ENCODE measurements around the gene SRPRB.

DNA sequence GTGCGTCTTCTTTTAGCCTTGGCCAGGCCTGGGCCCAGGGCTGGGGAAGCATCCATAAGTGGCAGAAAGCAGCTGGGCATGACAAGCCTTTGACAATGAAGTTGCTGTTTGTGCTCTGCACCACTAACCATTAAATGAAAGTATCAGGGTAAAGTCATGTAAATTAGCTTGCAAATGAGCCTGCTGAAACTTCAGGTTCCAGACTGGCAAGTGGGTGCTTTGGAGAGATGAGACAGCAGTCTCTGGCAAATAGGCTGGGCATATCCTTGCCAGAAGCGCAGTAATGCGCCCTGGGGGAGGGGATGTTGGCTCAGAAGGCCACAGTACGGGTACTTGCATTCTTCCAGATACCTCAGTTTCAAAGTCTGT lies 49.4 kb downstream of the SRPRB start:
- TF ChIP-seq EZH2 (IDR thresholded peaks at IDR 0.05) (no peak), EZH2phosphoT487 (IDR thresholded peaks at IDR 0.05) (no peak)
- TF ChIP-seq, protein P1, sequence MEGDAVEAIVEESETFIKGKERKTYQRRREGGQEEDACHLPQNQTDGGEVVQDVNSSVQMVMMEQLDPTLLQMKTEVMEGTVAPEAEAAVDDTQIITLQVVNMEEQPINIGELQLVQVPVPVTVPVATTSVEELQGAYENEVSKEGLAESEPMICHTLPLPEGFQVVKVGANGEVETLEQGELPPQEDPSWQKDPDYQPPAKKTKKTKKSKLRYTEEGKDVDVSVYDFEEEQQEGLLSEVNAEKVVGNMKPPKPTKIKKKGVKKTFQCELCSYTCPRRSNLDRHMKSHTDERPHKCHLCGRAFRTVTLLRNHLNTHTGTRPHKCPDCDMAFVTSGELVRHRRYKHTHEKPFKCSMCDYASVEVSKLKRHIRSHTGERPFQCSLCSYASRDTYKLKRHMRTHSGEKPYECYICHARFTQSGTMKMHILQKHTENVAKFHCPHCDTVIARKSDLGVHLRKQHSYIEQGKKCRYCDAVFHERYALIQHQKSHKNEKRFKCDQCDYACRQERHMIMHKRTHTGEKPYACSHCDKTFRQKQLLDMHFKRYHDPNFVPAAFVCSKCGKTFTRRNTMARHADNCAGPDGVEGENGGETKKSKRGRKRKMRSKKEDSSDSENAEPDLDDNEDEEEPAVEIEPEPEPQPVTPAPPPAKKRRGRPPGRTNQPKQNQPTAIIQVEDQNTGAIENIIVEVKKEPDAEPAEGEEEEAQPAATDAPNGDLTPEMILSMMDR (IDR thresholded peaks at IDR 0.05): no peak

Data from neural progenitor cell (in vitro differentiated cells).